ENCODE results near the gene MBD3L1. TPM values are rescaled to one million over a fixed set of nuclear protein-coding genes. Genes with fewer than 3 reads are reported as not detected.

Gene MBD3L1
- total and polyA plus RNA-seq, 4 donors, result not detected

Other genes starting within 250 kb of the MBD3L1 start
- gene ADAMTS10, start 221.7 kb upstream of the MBD3L1 start, total RNA-seq, result 100 to 1,000 TPM in 1 of 2 donors, 10 to 100 TPM in 1; 58.1 to 188 TPM
- gene ADAMTS10, start 221.7 kb upstream of the MBD3L1 start, polyA plus RNA-seq, result 100 to 1,000 TPM in 1 of 2 donors, 10 to 100 TPM in 1; 18.8 to 264 TPM
- gene NFILZ, start 201.7 kb upstream of the MBD3L1 start, total RNA-seq, result not detected
- not detected for gene NFILZ, start 201.7 kb upstream of the MBD3L1 start, polyA plus RNA-seq
- not detected for gene ACTL9, start 133.6 kb upstream of the MBD3L1 start, total RNA-seq
- gene ACTL9, start 133.6 kb upstream of the MBD3L1 start, polyA plus RNA-seq, result not detected
- not detected for gene OR2Z1, start 110.7 kb upstream of the MBD3L1 start, total RNA-seq
- not detected for gene OR2Z1, start 110.7 kb upstream of the MBD3L1 start, polyA plus RNA-seq
- 10 to 100 TPM; 24.1 to 32.7 TPM for gene ZNF558, start 73 bp upstream of the MBD3L1 start, total RNA-seq
- 10 to 100 TPM in 1 of 2 donors, 1 to 10 TPM in 1; 6.3 to 21.4 TPM for gene ZNF558, start 73 bp upstream of the MBD3L1 start, polyA plus RNA-seq
- under 1 TPM; 0.03 to 0.45 TPM for gene MUC16, start 178.0 kb downstream of the MBD3L1 start, total RNA-seq
- not detected for gene MUC16, start 178.0 kb downstream of the MBD3L1 start, polyA plus RNA-seq